ENCODE measurements around the gene PRKAG2. TPM values are rescaled to one million over a fixed set of nuclear protein-coding genes. Genes with fewer than 3 reads are reported as not detected.

PRKAG2 gene
- total and polyA plus RNA-seq, 2 of the 13 experiments (the other 11 are each of a cell fraction or from before 2014, with no cell fraction given), result 0.90 to 1.3 TPM

DNA sequence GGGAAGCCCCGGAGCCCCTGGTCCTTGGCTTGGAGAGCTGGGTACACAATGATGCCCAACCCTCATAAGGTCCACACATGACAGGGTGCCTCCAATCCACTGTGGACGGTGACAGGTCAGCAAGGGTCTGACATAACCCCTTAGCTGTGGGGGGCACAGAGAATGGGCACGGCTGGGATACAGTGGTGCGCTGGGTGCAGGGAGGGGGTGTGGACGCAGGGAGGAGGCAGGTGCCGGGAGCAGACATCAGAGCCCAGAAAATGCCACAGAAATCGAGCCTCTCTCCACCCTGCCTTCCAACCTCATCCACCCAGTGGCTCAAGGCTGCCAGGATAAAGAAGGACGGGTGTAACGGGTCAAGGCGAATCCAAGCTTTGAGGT, 179.4 kb downstream of the PRKAG2 start:
- ChIA-PET POLR2A (no interaction called here), CTCF (ENCODE audit: low intra/inter-chr PET ratio, low total read pairs) (no interaction called here)
- no peak overlapping the region for H2AFZ ChIP-seq (ENCODE audit: low read length)
- no peak for FAIRE-seq
- BruUV-seq (replicated peaks), result no TSS peak
- no peaks in the 10 kb centered on the region for H3K9me3 ChIP-seq (ENCODE audit: low read length)
- H3K4me2 ChIP-seq (ENCODE audit: low read depth, low read length), result no peak overlapping the region
- ATAC-seq, result no peak
- no peak overlapping the region for H3K27ac ChIP-seq (ENCODE audit: extremely low read length, insufficient read depth, low read length)
- in situ Hi-C loops (cut with HindIII; ENCODE audit: extremely low pct_ligation_motif_present, low pct_unique_long_range_greater_than_20kb), result no loop called here
- H3K9ac ChIP-seq (ENCODE audit: insufficient read depth, low read depth, low read length), result no peak overlapping the region
- WGBS (ENCODE audit: low lambda C conversion rate), result 63% methylated on average over 8 of the region's 10 CpGs
- no peak overlapping the region for H3K4me3 ChIP-seq (replicated peaks in 1 of 3; ENCODE audit: insufficient read depth in 1 of 3, low read depth in 2 of 3, low read length in 3 of 3)
- no peak for DNase-seq (ENCODE audit: low spot score)
- no peaks in the 10 kb centered on the region for H3K36me3 ChIP-seq (replicated peaks in 1 of 2; ENCODE audit: control insufficient read depth in 1 of 2, insufficient read depth in 2 of 2, low read length in 2 of 2)
- TF ChIP-seq CHD2 (IDR thresholded peaks at IDR 0.05; ENCODE audit: low read depth, low read length), result no peak
- no peak for TF ChIP-seq ASH2L (IDR thresholded peaks at IDR 0.05; ENCODE audit: insufficient read length, low read depth, low read length)
- TF ChIP-seq, protein P1, sequence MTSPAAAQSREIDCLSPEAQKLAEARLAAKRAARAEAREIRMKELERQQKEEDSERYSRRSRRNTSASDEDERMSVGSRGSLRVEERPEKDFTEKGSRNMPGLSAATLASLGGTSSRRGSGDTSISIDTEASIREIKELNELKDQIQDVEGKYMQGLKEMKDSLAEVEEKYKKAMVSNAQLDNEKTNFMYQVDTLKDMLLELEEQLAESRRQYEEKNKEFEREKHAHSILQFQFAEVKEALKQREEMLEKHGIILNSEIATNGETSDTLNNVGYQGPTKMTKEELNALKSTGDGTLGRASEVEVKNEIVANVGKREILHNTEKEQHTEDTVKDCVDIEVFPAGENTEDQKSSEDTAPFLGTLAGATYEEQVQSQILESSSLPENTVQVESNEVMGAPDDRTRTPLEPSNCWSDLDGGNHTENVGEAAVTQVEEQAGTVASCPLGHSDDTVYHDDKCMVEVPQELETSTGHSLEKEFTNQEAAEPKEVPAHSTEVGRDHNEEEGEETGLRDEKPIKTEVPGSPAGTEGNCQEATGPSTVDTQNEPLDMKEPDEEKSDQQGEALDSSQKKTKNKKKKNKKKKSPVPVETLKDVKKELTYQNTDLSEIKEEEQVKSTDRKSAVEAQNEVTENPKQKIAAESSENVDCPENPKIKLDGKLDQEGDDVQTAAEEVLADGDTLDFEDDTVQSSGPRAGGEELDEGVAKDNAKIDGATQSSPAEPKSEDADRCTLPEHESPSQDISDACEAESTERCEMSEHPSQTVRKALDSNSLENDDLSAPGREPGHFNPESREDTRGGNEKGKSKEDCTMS (CRISPR knock-in tag; conservative IDR thresholded peaks at IDR 0.05), result no peak
- TF ChIP-seq RELA (CRISPR knock-in tag; IDR thresholded peaks at IDR 0.05), result no peak
- TF ChIP-seq HNF4G (IDR thresholded peaks at IDR 0.05; ENCODE audit: borderline replicate concordance, low read depth, low read length), result no peak
- no peak for TF ChIP-seq HNF4G (CRISPR knock-in tag; IDR thresholded peaks at IDR 0.05; ENCODE audit: borderline replicate concordance, low read depth)
- no peak for TF ChIP-seq ZNF607 (CRISPR knock-in tag; IDR thresholded peaks at IDR 0.05; ENCODE audit: borderline replicate concordance)
- TF ChIP-seq HDAC1 (CRISPR knock-in tag; IDR thresholded peaks at IDR 0.05), result no peak
- no peak for TF ChIP-seq ZNF782 (CRISPR knock-in tag; IDR thresholded peaks at IDR 0.05; ENCODE audit: borderline replicate concordance)
- TF ChIP-seq ZNF350 (CRISPR knock-in tag; IDR thresholded peaks at IDR 0.05; ENCODE audit: borderline replicate concordance, low read depth), result no peak
- TF ChIP-seq ZNF672 (CRISPR knock-in tag; IDR thresholded peaks at IDR 0.05), result no peak
- no peak for TF ChIP-seq MTA1 (CRISPR knock-in tag; IDR thresholded peaks at IDR 0.05; ENCODE audit: borderline replicate concordance)
- TF ChIP-seq ZBTB42 (CRISPR knock-in tag; IDR thresholded peaks at IDR 0.05), result no peak
- H3K27me3 ChIP-seq (ENCODE audit: control insufficient read depth in 1 of 2, insufficient read depth in 2 of 2, low read length in 2 of 2), result peaks cover 1 to 37% of the 10 kb centered on the region in 2 experiments; a peak in 3 of 5 replicates
- no peaks in the 10 kb centered on the region for H4K20me1 ChIP-seq (ENCODE audit: insufficient read depth, low read length)
- no peaks in the 10 kb centered on the region for H3K79me2 ChIP-seq (ENCODE audit: insufficient read depth, low read length)
- peaks cover 22% of the 10 kb centered on the region for H3K4me1 ChIP-seq (ENCODE audit: insufficient read depth, low read length)
- intact Hi-C loops (cut with micrococcal nuclease; ENCODE audit: unreplicated experiment), result no loop called here
